DND-41 (cell line): Measurements from ENCODE around the gene SLC4A1AP.

Source experiments
- ATAC-seq: fragments of 200-7000 bp; cut with Tn5 transposase; 3 replicates; pipeline ENCODE4 v1.9.1; 2021; ENCODE audit warnings: low read depth; ENCODE audit not compliant: insufficient read depth
- DNase-seq: peaks from one replicate; pipeline ENCODE4 v3.0.0-alpha.2; 2020
- H2AFZ ChIP-seq: 2 replicates; pipeline ENCODE4 v1.6.0; 2012; ENCODE audit warnings: low read depth, low read length
- H3K27ac ChIP-seq: 2 replicates; pipeline ENCODE4 v1.5.1; 2012; ENCODE audit warnings: low read length, inconsistent platforms
- H3K27me3 ChIP-seq: fragments of 200-600 bp; sonication (generic); 2 replicates; pipeline ENCODE4 v1.6.0; 2012; ENCODE audit warnings: low read length, mild to moderate bottlenecking, inconsistent platforms; ENCODE audit not compliant: insufficient read depth, poor library complexity
- H3K36me3 ChIP-seq: 2 replicates; pipeline ENCODE4 v1.5.1; 2012; ENCODE audit warnings: low read length, inconsistent platforms; ENCODE audit not compliant: insufficient read depth
- H3K4me1 ChIP-seq: 2 replicates; pipeline ENCODE4 v1.5.1; 2012; ENCODE audit warnings: mild to moderate bottlenecking, low read length; ENCODE audit not compliant: insufficient read depth
- H3K4me2 ChIP-seq: 2 replicates; pipeline ENCODE4 v1.6.0; 2012; ENCODE audit warnings: mild to moderate bottlenecking, moderate library complexity, low read length, inconsistent platforms; ENCODE audit not compliant: insufficient read depth
- H3K4me3 ChIP-seq, 2 experiments: fragments of 200-600 bp in 1 of 2; shearing (Covaris generic) in 1 of 2; 2 replicates each; pipeline ENCODE4 v1.5.1; 2012 to 2016; ENCODE audit warnings: inconsistent platforms in 2 of 2, low read length in 2 of 2, mild to moderate bottlenecking in 2 of 2, low read depth in 1 of 2, moderate library complexity in 1 of 2
- H3K79me2 ChIP-seq: 2 replicates; pipeline ENCODE4 v1.6.0; 2012; ENCODE audit warnings: low read length, inconsistent platforms; ENCODE audit not compliant: insufficient read depth
- H3K9ac ChIP-seq: 2 replicates; pipeline ENCODE4 v1.6.0; 2012; ENCODE audit warnings: low read depth, mild to moderate bottlenecking, inconsistent platforms, low read length, moderate library complexity
- H3K9me3 ChIP-seq: 2 replicates; pipeline ENCODE4 v1.5.1; 2012; ENCODE audit warnings: low read length, moderate library complexity, mild to moderate bottlenecking, inconsistent platforms; ENCODE audit not compliant: insufficient read depth, severe bottlenecking
- H4K20me1 ChIP-seq: 2 replicates; pipeline ENCODE4 v1.6.0; 2012; ENCODE audit warnings: low read length; ENCODE audit not compliant: insufficient read depth
- EZH2 ChIP-seq: IDR thresholded peaks from 3 replicates; pipeline ENCODE4 v1.6.1; 2012; ENCODE audit warnings: borderline replicate concordance, low read depth, mild to moderate bottlenecking, moderate library complexity, low read length, inconsistent platforms; ENCODE audit not compliant: severe bottlenecking
- TF ChIP-seq, protein P1 (sequence below): IDR thresholded peaks from 2 replicates; pipeline ENCODE4 v1.5.1; 2012; ENCODE audit warnings: borderline replicate concordance, low read length, moderate library complexity, mild to moderate bottlenecking; ENCODE audit not compliant: poor library complexity, severe bottlenecking; ENCODE audit errors: extremely low read depth

The SLC4A1AP gene, protein sequence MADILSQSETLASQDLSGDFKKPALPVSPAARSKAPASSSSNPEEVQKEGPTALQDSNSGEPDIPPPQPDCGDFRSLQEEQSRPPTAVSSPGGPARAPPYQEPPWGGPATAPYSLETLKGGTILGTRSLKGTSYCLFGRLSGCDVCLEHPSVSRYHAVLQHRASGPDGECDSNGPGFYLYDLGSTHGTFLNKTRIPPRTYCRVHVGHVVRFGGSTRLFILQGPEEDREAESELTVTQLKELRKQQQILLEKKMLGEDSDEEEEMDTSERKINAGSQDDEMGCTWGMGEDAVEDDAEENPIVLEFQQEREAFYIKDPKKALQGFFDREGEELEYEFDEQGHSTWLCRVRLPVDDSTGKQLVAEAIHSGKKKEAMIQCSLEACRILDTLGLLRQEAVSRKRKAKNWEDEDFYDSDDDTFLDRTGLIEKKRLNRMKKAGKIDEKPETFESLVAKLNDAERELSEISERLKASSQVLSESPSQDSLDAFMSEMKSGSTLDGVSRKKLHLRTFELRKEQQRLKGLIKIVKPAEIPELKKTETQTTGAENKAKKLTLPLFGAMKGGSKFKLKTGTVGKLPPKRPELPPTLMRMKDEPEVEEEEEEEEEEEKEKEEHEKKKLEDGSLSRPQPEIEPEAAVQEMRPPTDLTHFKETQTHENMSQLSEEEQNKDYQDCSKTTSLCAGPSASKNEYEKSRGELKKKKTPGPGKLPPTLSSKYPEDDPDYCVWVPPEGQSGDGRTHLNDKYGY

DNA sequence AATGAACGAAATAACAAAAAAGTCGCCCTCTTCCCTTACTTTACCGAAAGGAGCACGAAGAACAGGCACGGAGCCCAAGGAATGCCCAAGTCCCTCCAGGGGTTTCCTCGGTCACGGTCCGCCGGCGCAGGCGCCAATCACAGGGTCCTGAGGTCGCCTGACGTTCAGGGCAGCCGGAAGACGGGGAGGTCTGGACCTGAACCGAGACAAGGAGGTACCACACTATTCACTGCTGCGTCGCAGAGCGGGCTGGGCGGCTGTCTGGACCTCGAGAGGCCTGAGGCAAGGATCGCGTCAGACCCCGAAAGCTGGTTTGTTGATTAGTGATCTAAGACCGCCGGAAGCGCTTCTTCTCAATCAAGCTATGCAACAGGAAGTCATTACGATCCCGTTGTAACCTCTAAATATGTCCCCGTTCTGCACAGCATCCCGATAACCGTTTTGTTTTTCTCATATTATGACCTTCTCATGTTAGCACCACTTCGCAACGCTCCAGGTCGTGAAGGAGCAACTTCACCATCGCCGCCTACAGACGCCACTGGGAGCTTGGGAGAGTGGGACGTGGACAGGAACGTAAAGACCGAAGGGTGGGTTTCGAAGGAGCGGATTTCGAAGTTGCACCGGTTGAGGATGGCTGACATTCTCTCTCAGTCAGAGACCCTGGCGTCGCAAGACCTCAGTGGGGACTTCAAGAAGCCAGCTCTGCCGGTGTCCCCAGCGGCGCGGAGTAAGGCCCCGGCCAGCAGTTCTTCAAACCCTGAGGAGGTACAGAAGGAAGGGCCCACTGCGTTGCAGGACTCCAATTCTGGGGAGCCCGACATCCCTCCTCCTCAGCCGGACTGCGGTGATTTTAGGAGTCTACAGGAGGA, at the start of gene SLC4A1AP, which contains the start of gene SUPT7L:
Gene SLC4A1AP (plus strand): TSS at position 605 of the 869 bp plus-strand sequence. CDS start 26 bp downstream, at position 631.
Gene SUPT7L (minus strand): TSS at position 330 of the 869 bp plus-strand sequence. CDS start 1,422 bp downstream, outside the sequence.
- H3K4me2 ChIP-seq = peak within 1 kb of the TSS; percentile 95
- H3K36me3 ChIP-seq = peaks cover 47% of the 10 kb centered on the region
- DNase-seq = peak; percentile 76
- peak; percentile 85 for ATAC-seq
- H3K79me2 ChIP-seq = peaks cover 47% of the 10 kb centered on the region
- peak within 1 kb of the TSS; percentile 98 for H2AFZ ChIP-seq
- no peaks in the 10 kb centered on the region for H3K27me3 ChIP-seq
- H3K27ac ChIP-seq = peak within 1 kb of the TSS; percentile 90
- H3K9me3 ChIP-seq = no peaks in the 10 kb centered on the region
- TF ChIP-seq EZH2 = no peak
- TF ChIP-seq, protein P1, sequence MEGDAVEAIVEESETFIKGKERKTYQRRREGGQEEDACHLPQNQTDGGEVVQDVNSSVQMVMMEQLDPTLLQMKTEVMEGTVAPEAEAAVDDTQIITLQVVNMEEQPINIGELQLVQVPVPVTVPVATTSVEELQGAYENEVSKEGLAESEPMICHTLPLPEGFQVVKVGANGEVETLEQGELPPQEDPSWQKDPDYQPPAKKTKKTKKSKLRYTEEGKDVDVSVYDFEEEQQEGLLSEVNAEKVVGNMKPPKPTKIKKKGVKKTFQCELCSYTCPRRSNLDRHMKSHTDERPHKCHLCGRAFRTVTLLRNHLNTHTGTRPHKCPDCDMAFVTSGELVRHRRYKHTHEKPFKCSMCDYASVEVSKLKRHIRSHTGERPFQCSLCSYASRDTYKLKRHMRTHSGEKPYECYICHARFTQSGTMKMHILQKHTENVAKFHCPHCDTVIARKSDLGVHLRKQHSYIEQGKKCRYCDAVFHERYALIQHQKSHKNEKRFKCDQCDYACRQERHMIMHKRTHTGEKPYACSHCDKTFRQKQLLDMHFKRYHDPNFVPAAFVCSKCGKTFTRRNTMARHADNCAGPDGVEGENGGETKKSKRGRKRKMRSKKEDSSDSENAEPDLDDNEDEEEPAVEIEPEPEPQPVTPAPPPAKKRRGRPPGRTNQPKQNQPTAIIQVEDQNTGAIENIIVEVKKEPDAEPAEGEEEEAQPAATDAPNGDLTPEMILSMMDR = no peak
- no peaks in the 10 kb centered on the region for H4K20me1 ChIP-seq
- peaks cover 43% of the 10 kb centered on the region for H3K4me1 ChIP-seq
- peak within 1 kb of the TSS; percentile 67 for H3K9ac ChIP-seq
- peak within 1 kb of the TSS; percentile 63 to 85 for H3K4me3 ChIP-seq

DNA sequence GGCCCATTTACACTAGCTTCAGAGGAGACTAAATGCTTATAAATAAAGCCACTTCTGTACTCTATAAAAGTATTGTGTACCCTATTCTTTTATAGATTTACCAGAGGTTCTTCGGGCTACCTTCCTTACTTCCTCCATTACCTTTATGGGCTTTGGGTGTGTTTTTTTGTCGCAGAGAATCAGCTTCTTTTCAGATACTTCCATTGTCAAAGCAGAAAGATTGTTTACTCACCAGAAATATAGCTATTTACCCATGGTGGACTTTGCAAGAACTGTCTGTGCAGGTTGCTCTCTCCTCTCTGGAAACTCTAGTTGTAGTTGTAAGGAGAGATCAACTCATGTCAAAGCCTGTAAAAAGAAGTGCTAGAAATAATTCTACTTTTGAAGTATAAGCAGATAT, 49.7 kb upstream of the SLC4A1AP start:
- peaks cover 3% of the 10 kb centered on the region; the same call in 1 of the 2 replicates for H3K79me2 ChIP-seq
- no peak overlapping the region for H3K27ac ChIP-seq
- no peak overlapping the region for H2AFZ ChIP-seq
- no peak overlapping the region for H3K4me2 ChIP-seq
- no peaks in the 10 kb centered on the region for H3K27me3 ChIP-seq
- no peak for DNase-seq
- H3K9me3 ChIP-seq = no peaks in the 10 kb centered on the region
- H3K9ac ChIP-seq = no peak overlapping the region
- H3K36me3 ChIP-seq = peaks cover 37% of the 10 kb centered on the region; the same call in 1 of the 2 replicates
- H3K4me3 ChIP-seq = no peak overlapping the region
- H3K4me1 ChIP-seq = no peaks in the 10 kb centered on the region
- ATAC-seq = no peak
- no peaks in the 10 kb centered on the region for H4K20me1 ChIP-seq
- TF ChIP-seq EZH2 = no peak
- TF ChIP-seq, protein P1 = no peak

DNA sequence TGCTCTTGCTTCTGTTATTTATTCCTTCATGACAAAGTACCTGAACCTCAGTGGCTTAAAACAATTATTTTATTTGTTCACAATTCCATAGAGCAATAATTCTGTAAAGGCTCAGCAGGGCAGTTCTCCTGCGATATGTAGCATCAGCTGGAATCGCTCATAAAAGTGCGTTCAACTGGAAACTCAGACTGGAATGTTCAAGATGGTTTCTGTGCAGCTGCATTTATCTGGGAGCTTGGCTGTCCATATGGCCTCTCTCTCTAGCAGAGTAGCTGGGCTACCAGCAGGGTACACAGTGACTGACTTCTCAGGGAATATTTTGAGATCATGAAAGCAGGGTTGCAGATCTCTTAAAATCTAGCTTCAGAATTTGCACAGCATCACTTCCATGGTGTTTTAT, 48.4 kb upstream of the SLC4A1AP start:
- ATAC-seq (no peak), DNase-seq (no peak)
- Histone ChIP-seq H3K4me1 (no peaks in the 10 kb centered on the region), H3K36me3 (peaks cover 40% of the 10 kb centered on the region; the same call in 1 of the 2 replicates), H3K79me2 (peaks cover 3% of the 10 kb centered on the region; the same call in 1 of the 2 replicates), H3K9me3 (no peaks in the 10 kb centered on the region), H3K27me3 (no peaks in the 10 kb centered on the region), H3K27ac (no peak overlapping the region), H4K20me1 (no peaks in the 10 kb centered on the region), H3K9ac (no peak overlapping the region), H3K4me2 (no peak overlapping the region), H3K4me3 (no peak overlapping the region), H2AFZ (no peak overlapping the region)
- TF ChIP-seq, protein P1 = no peak
